GM20431 (cell line): Measurements from ENCODE around the gene UBE2E2.

Source experiments
- in situ Hi-C: fragments of 300-500 bp; cut with MseI, MboI; formaldehyde crosslinking; loops from one replicate; pipeline ENCODE4 v1.15.0; 2020; ENCODE audit warnings: low sequenced_read_pairs; ENCODE audit not compliant: unreplicated experiment

The UBE2E2 gene

DNA sequence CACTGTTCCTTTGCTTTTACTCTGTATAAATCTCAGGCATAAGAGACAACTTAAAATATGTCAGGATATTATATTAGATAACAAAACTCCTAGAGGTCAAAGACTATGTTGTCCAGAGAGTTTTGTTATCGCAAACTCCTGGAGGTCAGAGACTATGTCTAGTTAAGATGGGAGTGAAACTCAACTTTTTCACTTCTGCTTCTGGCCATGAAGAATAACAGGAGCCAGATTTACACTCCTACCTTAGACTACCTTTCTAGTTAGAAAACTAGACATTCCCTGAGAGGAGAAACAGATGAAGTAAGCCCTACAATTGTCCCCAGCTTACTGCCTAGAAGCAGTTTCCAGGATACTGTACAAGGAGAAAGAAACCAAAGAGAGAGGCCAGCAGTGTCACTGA lies 347.3 kb downstream of the UBE2E2 start:
- in situ Hi-C loops: no loop called here

DNA sequence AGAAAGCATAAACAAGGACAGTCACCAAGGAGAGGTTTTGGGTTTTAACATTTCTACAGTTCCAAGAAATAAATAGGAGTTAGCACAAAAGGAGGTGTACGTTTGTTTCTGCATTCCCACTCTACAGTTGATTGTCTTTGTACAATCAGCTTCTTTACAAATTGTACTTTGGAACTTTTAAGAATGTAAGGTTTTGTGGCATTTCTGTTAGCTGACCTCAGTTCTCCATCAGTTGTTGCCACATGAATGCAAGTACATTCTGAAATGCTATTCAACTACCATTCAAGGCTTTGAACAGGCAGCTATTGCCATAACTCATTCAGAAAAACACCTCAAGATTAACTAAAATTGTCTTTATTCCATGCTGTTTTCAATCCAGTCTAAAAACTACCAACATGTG lies 349.4 kb downstream of the UBE2E2 start:
- in situ Hi-C loops: no loop called here

DNA sequence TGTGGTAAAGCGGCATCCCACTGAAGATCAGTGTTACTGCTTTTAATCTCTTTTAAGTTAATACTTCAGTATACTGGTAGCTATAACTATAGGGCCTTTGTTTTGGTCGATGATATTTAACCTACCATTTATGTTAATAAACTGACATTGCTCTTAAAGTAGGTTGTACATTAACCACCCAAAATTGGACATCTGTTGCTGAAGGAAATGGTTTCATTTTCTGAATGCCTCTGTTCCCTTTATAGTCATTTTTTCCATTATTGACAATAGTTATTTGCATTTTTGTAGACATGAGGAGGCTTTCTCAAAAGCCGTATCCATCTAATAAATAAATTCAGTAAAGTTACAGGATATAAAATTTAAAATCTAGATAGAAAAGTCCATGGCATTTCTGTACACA lies 350.2 kb downstream of the UBE2E2 start:
- in situ Hi-C loops: no loop called here

DNA sequence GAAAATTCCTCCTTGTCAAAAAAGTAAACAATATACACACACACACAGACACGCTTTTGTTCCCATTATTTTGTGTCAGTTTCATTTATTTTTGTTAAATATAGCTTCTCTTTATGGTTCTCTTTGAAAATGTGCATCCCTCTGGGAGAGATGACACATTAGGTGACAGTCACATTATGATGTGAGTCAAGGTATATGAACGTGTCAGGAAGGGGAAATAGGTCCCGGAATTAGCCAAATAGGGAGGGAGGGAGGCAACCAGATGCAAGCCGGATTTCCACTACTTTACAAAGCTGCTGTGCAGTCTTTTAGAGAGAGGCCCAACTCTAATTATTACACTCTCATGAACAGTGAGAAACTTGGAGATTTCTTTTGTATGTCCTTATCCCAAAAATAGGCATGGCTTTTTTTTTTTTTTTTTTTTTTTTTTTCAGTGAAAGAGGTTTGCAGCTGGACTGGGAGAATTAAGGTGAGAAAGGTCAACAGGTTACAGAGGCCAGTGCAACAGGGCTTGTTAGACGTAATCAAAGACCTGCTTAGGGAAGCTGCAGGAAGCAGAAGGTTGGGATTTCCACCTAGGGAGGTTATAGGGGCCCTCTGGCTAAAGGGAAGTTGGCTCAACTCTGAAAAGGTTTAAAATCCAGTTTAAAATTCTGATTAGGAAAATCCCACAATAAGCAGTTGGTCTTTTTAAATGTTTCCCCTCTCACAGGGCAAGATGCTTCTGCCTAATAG lies 362.1 kb downstream of the UBE2E2 start:
- in situ Hi-C loops: no loop called here

DNA sequence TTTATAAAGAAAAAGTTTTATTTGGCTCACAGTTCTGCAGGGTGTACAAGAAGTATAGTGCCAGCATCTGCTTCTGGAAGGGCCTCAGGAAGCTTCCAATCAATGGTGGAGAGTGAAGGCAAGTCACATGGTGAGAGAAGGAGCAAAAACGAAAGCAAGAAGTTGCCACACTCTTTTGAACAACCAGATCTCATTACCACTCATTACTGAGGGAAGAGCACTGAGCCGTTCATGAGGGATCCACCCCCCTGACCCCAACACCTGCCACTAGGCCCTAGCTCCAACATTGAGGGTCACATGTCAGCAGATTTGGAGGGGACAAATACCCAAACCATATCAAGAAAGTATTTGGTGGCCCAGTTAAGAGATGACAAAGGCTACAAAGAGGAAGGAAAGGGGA lies 363.4 kb downstream of the UBE2E2 start:
- in situ Hi-C loops: no loop called here

DNA sequence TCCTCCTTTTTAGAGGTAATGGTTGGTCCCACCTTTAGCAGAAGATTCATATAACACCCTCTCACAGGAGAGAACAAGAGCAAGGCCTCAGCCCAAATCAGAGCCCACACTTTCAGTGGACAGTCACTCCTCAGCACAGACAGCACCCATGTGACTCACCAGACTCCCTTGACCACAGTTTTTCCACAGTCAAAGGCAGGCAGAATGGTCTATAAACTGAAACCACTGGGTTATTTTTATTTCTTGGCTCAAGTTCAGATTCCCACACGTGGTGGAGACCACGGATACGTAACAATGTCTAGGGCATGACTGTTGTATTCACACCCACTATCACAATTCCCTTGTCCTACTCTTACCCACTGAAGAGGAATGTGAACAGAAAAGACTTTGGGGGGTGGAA lies 364.8 kb downstream of the UBE2E2 start:
- in situ Hi-C loops: no loop called here

DNA sequence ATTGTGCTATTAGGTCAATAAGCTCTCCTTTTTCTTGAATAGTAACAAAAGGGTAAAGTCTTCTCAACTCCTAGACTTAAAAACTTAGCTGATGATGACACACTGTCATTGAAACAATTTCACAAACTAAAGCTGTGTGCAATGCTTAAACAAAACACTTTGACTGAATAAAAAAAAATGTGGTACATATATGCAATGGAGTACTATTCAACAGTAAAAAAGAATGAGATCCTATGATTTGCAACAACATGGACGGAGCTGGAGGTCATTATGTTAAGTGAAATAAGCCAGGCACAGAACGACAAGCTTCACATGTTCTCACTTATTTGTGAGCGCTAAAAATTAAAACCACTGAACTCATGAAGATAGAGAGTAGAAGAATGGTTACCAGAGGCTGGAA lies 370.7 kb downstream of the UBE2E2 start:
- in situ Hi-C loops: no loop called here

DNA sequence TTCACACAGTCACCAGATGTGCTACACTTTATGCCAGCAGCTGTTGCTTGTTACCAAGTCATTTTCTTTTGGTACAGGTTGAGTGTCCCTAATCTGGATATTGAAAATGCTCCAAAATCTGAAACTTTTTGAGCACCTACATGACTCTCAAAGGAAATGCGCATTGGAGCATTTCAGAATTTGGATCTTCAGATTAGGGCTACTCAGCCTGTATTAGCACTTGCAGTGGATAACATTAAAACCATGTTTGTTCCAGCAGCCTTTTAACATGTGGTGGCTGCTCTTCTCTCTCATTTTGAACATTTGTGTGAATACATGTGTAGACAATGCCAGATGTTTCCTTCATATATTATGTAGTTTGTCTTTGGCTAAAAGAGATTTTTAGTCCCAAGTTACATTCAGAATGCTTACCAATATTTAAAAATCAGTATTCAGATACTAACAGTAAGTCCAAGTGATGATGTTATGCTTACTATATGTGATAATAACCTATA lies 371.7 kb downstream of the UBE2E2 start:
- in situ Hi-C loops: no loop called here

DNA sequence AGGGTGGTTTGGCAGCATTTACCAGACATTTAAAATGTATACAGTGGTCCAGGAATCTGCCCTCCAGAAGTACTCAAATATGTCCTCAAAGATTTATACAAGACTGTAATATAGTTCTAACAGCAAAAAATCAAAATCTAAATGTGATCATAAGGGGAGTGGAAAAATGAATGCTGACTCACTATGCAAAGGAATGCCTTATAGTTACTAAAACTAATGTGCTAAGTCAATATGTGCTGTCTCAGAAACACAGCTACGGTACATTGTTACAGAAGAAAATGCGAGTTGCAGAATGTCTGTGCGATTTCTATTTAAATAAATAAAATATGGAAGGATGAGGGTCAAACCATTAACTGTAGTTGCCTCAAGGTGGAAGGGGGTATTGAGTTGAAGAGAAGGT lies 372.6 kb downstream of the UBE2E2 start:
- in situ Hi-C loops: no loop called here

DNA sequence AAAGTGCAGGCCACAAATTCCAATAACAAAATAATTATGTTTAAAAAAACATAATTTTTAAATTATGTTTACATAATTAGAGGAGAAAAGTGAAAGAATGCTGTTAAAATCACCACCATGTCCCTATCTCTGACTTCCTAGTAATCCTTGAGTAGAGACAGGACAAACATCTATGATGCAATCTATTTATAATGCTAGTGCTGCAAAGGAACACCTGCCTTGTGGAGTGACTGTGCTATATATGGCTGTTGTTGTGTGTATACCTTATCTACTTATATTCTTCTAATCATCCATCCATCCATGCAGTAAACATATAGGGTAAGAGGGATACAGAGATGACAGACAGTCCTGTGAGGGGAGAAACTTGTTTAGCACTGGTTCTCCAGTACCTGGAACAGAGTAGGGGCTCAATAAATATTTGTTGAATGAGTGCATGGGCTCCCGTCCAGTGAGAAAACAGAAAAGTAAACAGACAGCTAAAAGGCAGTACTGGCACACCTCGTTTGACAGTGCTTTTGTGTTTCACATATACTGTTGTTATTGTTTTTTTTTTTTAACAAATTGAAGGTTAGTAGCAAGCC lies 373.3 kb downstream of the UBE2E2 start:
- in situ Hi-C loops: no loop called here

DNA sequence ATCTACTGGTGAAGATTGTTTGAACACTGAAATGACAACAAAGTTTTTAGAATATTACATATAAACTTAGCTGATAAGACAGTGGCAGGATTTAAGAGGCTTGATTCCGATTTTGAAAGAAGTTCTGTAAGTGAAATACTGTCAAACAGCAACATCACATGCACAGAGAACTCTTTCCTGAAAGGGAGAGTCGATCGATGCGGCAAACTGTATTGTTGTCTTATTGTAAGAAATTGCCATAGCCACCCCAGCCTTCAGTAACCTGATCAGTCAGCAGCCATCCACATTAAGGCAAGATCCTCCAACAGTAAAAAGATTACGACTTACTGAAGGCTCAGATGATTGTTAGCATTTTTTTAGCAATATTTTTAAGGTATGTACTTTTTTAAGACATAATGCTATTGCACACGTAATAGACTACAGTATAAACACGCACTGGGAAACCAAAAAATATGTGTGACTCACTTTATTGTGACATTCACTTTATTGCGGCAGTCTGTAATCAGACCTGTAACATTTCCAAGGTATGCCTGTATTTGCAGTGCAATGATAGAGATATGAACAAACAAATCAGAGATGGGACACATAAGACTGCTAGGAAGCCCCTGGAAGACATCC lies 377.1 kb downstream of the UBE2E2 start:
- in situ Hi-C loops: no loop called here

DNA sequence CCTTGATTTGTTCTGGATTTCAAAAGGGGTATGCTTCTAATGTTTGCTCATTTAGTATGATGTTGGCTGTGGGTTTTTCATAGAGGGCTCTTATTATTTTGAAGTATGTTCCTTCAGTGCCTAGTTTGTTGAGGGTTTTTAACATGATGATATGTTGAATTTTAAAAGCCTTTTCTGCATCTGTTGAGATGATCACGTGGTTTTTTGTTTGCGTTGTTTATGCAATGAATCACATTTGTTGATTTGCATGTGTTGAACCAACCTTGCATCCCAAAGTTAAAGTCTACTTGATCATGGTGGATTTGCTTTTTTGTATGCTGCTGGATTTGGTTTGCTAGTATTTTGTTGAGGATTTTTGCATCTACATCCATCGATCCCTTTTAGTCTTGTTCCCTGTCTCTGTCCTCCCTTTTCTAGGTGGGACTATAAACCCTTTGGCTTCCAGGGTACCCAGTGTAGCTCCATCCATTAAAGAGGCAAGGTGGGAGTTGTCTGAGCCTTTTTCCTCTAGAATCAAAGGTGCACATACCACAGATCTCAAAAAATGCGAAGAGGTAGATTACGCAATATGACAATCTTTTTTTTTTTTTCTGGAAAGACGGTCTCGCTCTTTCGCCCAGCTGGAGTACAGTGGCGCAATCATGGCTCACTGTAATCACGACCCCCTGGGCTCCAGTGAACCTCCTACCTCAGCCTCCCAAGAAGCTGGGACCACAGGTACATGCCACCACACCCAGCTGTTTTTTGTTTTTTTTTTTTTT lies 381.0 kb downstream of the UBE2E2 start:
- in situ Hi-C loops: no loop called here

DNA sequence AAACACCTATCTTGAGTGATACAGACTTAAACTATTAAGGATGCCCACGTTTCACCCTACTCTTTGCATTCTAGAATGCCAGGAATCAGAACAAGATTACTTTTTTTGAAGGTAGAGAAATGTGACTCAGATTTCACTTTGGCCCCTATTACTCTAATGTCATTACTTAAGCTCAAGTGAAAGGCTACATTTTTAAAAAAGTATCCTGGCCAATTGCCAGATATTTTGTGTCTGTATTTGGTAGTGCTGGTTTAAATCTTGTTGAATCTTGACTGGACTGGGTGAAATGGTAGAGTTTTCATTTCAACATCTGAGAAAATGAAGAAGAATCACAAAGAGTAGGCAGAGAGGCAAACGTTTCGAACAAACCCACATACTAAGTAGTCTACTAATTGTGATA lies 384.4 kb downstream of the UBE2E2 start:
- in situ Hi-C loops: no loop called here

DNA sequence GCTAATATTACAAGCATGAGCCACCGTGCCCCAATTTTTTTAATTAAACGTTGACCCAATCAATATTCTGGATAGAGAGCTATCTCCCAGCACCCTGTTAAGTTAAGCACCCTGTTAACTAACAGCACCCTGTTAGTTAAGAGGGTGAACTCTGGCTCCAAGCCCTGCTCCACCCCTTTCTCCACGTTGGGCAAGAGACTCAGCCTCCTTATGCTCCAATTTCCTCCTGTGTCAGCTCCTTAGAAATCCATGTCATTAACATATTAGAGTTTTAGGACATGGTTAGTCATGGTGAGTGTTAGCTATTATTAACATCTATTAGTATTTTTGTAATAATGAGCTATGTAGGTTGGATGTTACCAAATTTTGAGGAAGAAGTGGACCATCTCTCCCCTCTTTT lies 385.4 kb downstream of the UBE2E2 start:
- in situ Hi-C loops: no loop called here

DNA sequence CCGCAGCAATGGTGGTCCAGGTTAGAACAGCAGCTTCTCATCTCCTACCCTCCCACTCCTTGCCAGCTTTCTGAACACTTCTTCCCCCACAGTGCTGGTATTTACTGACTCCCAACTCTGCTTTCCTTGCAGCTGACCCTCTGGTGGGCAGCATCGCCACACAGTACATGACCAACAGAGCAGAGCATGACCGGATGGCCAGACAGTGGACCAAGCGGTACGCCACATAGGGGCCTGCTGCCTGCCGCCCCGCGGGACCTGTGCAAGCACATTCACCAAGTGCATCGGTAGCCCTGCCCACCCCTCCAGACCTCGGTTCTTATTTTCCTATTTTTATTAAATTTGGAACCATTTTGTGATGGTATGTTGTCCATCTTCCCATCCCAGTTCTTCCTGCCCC lies 386.5 kb downstream of the UBE2E2 start:
- in situ Hi-C loops: no loop called here

DNA sequence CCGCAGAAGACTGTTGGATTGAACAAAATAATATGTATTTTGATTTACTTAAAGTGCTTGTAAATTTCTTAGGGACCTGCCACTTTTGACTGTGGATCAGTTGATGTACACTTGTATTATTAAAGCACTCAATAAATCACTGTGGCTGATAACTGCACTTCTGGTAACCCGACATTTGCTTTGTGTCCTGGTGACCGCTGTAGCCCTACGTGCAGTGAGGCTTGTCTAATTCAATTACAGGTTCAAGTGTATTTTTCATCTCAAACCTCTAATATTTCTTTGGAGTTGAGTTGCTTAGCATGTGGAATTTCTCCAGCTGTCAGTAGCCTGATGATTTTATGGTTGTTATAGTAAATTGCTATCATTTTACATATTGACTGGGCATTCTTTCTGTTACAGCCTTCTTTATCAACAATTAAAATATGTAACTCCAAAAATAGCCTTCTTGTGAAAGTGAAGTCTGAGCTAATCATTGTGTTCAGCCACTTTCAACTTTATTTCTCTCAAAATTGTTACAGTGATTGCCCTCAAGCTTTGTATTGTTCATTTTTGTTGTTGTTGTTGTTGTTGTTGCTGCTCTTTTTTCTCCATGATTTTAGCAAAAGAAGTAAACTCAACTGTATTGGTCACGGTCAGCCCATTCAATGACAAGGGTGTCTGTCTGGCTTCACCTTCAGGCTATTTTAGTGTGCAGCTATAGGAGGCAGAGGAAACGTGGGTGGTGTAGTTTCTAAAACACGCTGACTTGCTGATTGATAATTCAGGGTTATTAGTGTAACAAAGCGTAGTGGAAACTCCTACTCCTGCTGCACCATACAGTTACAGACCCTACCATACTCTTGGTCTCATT lies 387.5 kb downstream of the UBE2E2 start:
- in situ Hi-C loops: no loop called here

DNA sequence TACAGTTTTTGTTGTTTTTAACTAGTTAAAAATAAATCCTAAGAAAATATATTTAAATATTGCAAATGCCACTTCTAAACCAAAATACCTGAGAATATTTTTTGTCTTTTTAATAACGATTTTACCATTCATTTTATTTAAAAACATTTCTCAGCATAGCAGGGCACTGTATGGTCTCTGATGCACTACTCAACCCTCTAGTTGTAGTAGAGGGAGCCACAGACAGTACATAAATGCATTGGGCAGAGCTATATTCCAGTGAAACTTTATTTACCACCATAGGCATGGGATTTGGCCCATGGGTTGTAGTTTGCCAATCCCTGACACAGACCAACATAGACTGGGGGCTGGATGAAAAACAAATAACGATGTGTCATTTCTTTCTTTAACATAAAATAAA lies 388.2 kb downstream of the UBE2E2 start:
- in situ Hi-C loops: no loop called here

DNA sequence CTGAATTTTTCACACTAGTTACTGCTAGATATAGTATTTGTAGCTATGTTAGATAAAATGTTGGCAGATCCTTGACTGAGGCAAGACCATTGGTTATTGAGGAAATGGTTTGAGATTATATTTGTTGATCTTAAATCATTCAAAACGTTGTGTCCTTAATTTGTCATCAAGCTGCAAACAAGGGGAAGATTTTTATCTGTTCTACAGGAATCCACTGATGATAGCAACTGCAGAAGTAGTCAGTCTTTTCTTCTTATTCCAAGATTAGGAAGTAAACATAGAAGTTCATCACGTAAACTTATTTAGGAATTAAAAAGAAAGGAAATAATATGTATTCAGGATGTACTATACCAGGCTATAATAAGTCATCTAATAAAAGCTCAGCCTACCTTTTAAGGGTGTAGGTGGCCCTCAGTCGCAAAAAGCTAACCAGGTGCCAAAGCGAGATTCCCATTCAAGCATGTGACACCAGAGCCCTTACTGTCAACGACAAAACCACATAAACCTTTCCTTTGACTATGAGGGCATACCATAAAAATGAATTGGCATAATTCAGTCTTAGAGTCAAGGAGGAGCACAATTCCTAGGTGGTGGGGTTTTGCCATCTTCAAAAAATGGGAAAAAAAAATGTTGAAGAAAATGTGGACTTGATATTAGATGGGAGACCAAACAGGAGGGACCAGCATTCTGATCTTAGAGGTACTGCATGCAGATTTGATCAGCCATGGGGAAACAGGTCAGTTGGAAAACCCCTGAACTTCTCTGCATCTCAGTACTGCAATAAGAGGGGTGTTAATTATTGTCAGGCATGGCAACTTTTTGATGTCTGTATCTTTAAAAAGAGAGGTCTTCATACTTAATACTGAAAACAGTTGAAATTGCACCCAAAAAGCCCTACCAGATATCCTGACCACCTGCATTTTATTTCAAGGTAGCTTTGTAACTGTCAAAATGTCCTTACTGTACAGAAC lies 390.1 kb downstream of the UBE2E2 start:
- in situ Hi-C loops: no loop called here

DNA sequence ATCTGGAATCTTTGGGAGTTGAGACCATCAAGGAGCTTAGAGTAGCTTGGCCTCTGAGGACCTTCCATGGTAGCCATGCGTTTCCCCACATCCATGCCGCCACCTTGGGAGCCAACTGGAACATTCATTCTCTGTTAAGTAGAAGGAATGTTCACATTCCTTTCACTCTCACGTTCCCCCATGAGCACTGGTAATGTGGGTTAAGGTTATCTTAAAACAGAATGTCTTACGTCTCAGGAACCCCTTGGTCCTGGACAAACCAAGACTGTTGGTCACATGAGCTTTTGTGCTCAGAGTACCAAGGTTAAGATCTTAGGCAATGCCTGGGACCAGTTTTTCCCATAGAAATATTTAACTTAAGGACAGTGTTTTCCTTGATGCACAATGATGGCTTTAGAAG lies 390.9 kb downstream of the UBE2E2 start:
- in situ Hi-C loops: no loop called here
